Measurements from ENCODE around the gene BLOC1S5.
"Not testable (repeated sequence)": the region's sequence is repeated elsewhere in the genome, so short reads cannot be mapped to it uniquely, and the experiment has no call there.

DNA sequence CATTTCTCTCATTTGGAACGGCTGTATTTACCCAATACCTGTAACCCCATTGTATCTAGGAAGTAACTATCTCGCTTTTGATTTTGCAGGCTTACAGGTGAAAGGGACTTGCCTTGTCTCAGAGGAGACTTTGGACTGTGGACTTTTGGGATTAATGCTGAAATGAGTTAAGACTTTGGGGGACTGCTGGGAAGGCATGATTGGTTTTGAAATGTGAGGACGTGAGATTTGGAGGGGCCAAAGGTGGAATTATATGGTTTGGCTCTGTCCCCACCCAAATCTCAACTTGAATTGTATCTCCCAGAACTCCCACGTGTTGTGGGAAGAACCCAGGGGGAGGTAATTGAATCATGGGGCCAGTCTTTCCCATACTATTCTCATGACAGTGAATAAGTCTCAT lies 18.4 kb downstream of the BLOC1S5 start:
- TF ChIP-seq, protein P1, sequence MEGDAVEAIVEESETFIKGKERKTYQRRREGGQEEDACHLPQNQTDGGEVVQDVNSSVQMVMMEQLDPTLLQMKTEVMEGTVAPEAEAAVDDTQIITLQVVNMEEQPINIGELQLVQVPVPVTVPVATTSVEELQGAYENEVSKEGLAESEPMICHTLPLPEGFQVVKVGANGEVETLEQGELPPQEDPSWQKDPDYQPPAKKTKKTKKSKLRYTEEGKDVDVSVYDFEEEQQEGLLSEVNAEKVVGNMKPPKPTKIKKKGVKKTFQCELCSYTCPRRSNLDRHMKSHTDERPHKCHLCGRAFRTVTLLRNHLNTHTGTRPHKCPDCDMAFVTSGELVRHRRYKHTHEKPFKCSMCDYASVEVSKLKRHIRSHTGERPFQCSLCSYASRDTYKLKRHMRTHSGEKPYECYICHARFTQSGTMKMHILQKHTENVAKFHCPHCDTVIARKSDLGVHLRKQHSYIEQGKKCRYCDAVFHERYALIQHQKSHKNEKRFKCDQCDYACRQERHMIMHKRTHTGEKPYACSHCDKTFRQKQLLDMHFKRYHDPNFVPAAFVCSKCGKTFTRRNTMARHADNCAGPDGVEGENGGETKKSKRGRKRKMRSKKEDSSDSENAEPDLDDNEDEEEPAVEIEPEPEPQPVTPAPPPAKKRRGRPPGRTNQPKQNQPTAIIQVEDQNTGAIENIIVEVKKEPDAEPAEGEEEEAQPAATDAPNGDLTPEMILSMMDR (IDR thresholded peaks at IDR 0.05; ENCODE audit: low read depth, low read length): not testable (repeated sequence)
- TF ChIP-seq EZH2phosphoT487 (IDR thresholded peaks at IDR 0.05; ENCODE audit: low read depth): not testable (repeated sequence)

Measured in OCI-LY3 (cell line).